K562 (cell line): ENCODE results near the gene RNF151. TPM values are rescaled to one million over a fixed set of nuclear protein-coding genes. Genes with fewer than 3 reads are reported as not detected.

Source experiments
- DMBX1 ChIP-seq: fragments of 250-450 bp; sonication (Bioruptor Pico); IDR thresholded peaks from 2 replicates; pipeline ENCODE4 v1.8.0; 2022; ENCODE audit warnings: inconsistent platforms, mild to moderate bottlenecking, moderate library complexity, borderline replicate concordance
- EP300 ChIP-seq: IDR thresholded peaks from 2 replicates; pipeline ENCODE4 v1.6.1; 2012; ENCODE audit warnings: low read length, improper control_type of control experiment
- ESRRB ChIP-seq: fragments of 250-450 bp; sonication (Bioruptor Pico); IDR thresholded peaks from 2 replicates; pipeline ENCODE4 v1.5.0; 2020; ENCODE audit warnings: mild to moderate bottlenecking, moderate library complexity, borderline replicate concordance
- FOS ChIP-seq: IDR thresholded peaks from 3 replicates; pipeline ENCODE4 v1.6.1; 2011; ENCODE audit not compliant: insufficient read length; ENCODE audit errors: extremely low read depth
- MEF2D ChIP-seq: conservative IDR thresholded peaks from 2 replicates; pipeline ENCODE4 v1.6.1; 2016; ENCODE audit warnings: low read depth, missing genetic modification characterization, missing compliant biosample characterization
- MEIS2 ChIP-seq: fragments of 450-650 bp; IDR thresholded peaks from 2 replicates; pipeline ENCODE4 v1.6.1; 2014; ENCODE audit warnings: mild to moderate bottlenecking; ENCODE audit not compliant: partially characterized antibody
- SMAD2 ChIP-seq: fragments of 150-350 bp; IDR thresholded peaks from 2 replicates; pipeline ENCODE4 v1.6.1; 2014; ENCODE audit warnings: low read depth, mild to moderate bottlenecking, low read length
- ZNF561 ChIP-seq: fragments of 450-650 bp; formaldehyde crosslinking; conservative IDR thresholded peaks from 2 replicates; pipeline ENCODE4 v1.4.0; 2020; ENCODE audit warnings: mild to moderate bottlenecking, moderate library complexity
- ZNF589 ChIP-seq: fragments of 200-800 bp; sonication (Bioruptor generic); IDR thresholded peaks from 2 replicates; pipeline ENCODE4 v1.6.1; 2016; ENCODE audit warnings: low read depth, missing genetic modification characterization, missing compliant biosample characterization
- ZSCAN32 ChIP-seq: fragments of 450-650 bp; formaldehyde crosslinking; IDR thresholded peaks from 2 replicates; pipeline ENCODE4 v1.4.0; 2020; ENCODE audit warnings: mild to moderate bottlenecking, moderate library complexity
- polyA plus RNA-seq, 8 experiments: library from polyadenylated mRNA; depleted of rRNA in 4 of 8; stranded (reverse) in 5 of 8; unstranded in 3 of 8; fragments of >200 nt; fragmentation: Nextera tagmentation in 2 of 8; fragmentation: Illumina TruSeq in 1 of 8; extraction: Ambion mirVana in 2 of 8; extraction: Trizol in 1 of 8; gene quantifications; 2 replicates each; pipeline versions ENCODE4 v1.2.1 to v1.2.3, GENCODE V29; 2011 to 2014; ENCODE audit warnings: inconsistent platforms in 1 of 8, missing spikeins in 1 of 8
- total RNA-seq, 7 experiments: library from RNA; depleted of rRNA in 6 of 7; stranded (reverse); fragments of >200 nt in 6 of 7; fragmentation: Illumina TruSeq in 2 of 7; extraction: Trizol in 2 of 7; gene quantifications; 2 replicates each; pipeline versions ENCODE4 v1.2.1 to v1.2.3, GENCODE V29; 2011 to 2021; ENCODE audit warnings: low replicate concordance in 1 of 7
- TF ChIP-seq, protein P1 (sequence below), 2 experiments: IDR thresholded peaks in 1 of 2; conservative IDR thresholded peaks in 1 of 2; 2 replicates each; pipeline ENCODE4 v1.6.1; 2016; ENCODE audit warnings: low read depth in 2 of 2, mild to moderate bottlenecking in 1 of 2, missing compliant biosample characterization in 1 of 2, missing genetic modification characterization in 1 of 2, moderate library complexity in 1 of 2
- TF ChIP-seq, protein P2 (sequence below): fragments of 450-650 bp; IDR thresholded peaks from 2 replicates; pipeline ENCODE4 v1.6.1; 2016
- TF ChIP-seq, protein P3 (sequence below): fragments of 450-650 bp; IDR thresholded peaks from 2 replicates; pipeline ENCODE4 v1.6.1; 2018; ENCODE audit not compliant: partially characterized antibody
- TF ChIP-seq, protein P4 (sequence below), 2 experiments: fragments of 250-450 bp in 1 of 2; fragments of 450-650 bp in 1 of 2; sonication (Bioruptor Pico) in 1 of 2; IDR thresholded peaks; 2 replicates each; pipeline versions ENCODE4 v1.6.1 to v1.8.0; 2016 to 2021; ENCODE audit warnings: mild to moderate bottlenecking in 2 of 2, moderate library complexity in 2 of 2, missing compliant biosample characterization in 1 of 2, missing genetic modification characterization in 1 of 2
- TF ChIP-seq, protein P5 (sequence below): fragments of 450-650 bp; IDR thresholded peaks from 2 replicates; pipeline ENCODE4 v1.6.1; 2016; ENCODE audit warnings: missing biosample characterization, missing genetic modification characterization
- TF ChIP-seq, protein P6 (sequence below): fragments of 450-650 bp; formaldehyde crosslinking; IDR thresholded peaks from 2 replicates; pipeline ENCODE4 v1.4.0; 2020; ENCODE audit warnings: mild to moderate bottlenecking

The RNF151 gene
- total and polyA plus RNA-seq, 9 of the 15 experiments (the other 6 are each of a cell fraction or from before 2014, with no cell fraction given): not detected

DNA sequence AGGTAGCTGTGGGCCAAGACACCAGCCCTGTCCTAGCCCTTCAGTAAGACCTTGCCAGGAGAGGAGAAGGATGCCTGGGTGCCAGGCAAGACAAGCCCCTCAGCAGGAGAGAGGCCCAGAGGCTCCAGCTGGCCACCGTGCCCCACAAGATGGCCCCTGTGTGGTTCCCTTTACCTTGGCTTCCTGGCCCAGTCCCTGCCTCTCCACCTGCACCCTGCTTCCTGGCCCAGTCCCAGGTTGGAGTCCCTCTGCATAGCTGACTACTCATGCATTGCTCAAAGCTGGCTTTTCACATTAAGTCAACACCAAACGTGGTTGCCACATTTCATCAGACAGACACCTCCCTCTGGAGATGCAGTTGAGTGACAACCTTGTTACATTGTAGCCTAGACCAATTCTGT lies 27.1 kb downstream of the RNF151 start (continued):
- TF ChIP-seq, protein P1, sequence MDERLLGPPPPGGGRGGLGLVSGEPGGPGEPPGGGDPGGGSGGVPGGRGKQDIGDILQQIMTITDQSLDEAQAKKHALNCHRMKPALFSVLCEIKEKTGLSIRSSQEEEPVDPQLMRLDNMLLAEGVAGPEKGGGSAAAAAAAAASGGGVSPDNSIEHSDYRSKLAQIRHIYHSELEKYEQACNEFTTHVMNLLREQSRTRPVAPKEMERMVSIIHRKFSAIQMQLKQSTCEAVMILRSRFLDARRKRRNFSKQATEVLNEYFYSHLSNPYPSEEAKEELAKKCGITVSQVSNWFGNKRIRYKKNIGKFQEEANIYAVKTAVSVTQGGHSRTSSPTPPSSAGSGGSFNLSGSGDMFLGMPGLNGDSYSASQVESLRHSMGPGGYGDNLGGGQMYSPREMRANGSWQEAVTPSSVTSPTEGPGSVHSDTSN (CRISPR knock-in tag; IDR thresholded peaks at IDR 0.05; ENCODE audit: low read depth): no peak
- TF ChIP-seq, protein P1 (tag; conservative IDR thresholded peaks at IDR 0.05; ENCODE audit: low read depth): 0 out of 2 replicates have a peak, but pooled peaks have one; percentile 15
- TF ChIP-seq ZSCAN32 (no peak), ESRRB (CRISPR knock-in tag) (no peak), ZNF589 (CRISPR knock-in tag) (no peak), ZNF561 (CRISPR knock-in tag) (no peak), MEF2D (tag) (peak; percentile 75; the same call in 1 of the 2 replicates), FOS (no peak), SMAD2 (no peak), EP300 (no peak), DMBX1 (peak; percentile 77; the same call in 1 of the 2 replicates), MEIS2 (peak; percentile 51)
- TF ChIP-seq, protein P2, sequence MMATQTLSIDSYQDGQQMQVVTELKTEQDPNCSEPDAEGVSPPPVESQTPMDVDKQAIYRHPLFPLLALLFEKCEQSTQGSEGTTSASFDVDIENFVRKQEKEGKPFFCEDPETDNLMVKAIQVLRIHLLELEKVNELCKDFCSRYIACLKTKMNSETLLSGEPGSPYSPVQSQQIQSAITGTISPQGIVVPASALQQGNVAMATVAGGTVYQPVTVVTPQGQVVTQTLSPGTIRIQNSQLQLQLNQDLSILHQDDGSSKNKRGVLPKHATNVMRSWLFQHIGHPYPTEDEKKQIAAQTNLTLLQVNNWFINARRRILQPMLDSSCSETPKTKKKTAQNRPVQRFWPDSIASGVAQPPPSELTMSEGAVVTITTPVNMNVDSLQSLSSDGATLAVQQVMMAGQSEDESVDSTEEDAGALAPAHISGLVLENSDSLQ: peak; percentile 89
- TF ChIP-seq, protein P3, sequence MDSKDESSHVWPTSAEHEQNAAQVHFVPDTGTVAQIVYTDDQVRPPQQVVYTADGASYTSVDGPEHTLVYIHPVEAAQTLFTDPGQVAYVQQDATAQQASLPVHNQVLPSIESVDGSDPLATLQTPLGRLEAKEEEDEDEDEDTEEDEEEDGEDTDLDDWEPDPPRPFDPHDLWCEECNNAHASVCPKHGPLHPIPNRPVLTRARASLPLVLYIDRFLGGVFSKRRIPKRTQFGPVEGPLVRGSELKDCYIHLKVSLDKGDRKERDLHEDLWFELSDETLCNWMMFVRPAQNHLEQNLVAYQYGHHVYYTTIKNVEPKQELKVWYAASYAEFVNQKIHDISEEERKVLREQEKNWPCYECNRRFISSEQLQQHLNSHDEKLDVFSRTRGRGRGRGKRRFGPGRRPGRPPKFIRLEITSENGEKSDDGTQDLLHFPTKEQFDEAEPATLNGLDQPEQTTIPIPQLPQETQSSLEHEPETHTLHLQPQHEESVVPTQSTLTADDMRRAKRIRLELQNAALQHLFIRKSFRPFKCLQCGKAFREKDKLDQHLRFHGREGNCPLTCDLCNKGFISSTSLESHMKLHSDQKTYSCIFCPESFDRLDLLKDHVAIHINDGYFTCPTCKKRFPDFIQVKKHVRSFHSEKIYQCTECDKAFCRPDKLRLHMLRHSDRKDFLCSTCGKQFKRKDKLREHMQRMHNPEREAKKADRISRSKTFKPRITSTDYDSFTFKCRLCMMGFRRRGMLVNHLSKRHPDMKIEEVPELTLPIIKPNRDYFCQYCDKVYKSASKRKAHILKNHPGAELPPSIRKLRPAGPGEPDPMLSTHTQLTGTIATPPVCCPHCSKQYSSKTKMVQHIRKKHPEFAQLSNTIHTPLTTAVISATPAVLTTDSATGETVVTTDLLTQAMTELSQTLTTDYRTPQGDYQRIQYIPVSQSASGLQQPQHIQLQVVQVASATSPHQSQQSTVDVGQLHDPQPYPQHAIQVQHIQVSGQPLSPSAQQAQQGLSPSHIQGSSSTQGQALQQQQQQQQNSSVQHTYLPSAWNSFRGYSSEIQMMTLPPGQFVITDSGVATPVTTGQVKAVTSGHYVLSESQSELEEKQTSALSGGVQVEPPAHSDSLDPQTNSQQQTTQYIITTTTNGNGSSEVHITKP: no peak
- TF ChIP-seq, protein P4, sequence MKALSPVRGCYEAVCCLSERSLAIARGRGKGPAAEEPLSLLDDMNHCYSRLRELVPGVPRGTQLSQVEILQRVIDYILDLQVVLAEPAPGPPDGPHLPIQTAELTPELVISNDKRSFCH (CRISPR knock-in tag; IDR thresholded peaks at IDR 0.05): no peak
- TF ChIP-seq, protein P4 (tag; IDR thresholded peaks at IDR 0.05): peak; percentile 64; the same call in 1 of the 2 replicates
- TF ChIP-seq, protein P5, sequence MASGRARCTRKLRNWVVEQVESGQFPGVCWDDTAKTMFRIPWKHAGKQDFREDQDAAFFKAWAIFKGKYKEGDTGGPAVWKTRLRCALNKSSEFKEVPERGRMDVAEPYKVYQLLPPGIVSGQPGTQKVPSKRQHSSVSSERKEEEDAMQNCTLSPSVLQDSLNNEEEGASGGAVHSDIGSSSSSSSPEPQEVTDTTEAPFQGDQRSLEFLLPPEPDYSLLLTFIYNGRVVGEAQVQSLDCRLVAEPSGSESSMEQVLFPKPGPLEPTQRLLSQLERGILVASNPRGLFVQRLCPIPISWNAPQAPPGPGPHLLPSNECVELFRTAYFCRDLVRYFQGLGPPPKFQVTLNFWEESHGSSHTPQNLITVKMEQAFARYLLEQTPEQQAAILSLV (tag): 0 out of 2 replicates have a peak, but pooled peaks have one; percentile 50
- TF ChIP-seq, protein P6, sequence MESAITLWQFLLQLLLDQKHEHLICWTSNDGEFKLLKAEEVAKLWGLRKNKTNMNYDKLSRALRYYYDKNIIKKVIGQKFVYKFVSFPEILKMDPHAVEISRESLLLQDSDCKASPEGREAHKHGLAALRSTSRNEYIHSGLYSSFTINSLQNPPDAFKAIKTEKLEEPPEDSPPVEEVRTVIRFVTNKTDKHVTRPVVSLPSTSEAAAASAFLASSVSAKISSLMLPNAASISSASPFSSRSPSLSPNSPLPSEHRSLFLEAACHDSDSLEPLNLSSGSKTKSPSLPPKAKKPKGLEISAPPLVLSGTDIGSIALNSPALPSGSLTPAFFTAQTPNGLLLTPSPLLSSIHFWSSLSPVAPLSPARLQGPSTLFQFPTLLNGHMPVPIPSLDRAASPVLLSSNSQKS (CRISPR knock-in tag): no peak
